HG03025 (cell line): ENCODE measurements around the gene PICALM.
"Not testable (repeated sequence)": the region's sequence is repeated elsewhere in the genome, so short reads cannot be mapped to it uniquely, and the experiment has no call there.

ENCODE experiments used
- ATAC-seq: cut with Tn5 transposase; IDR thresholded peaks from one replicate; pipeline ENCODE4 v1.9.1; 2021; ENCODE audit warnings: mild to moderate bottlenecking, moderate library complexity; ENCODE audit not compliant: unreplicated experiment, low FRiP score

Gene PICALM

GRCh38 chr11:85947431-85948272, 121.2 kb downstream of the PICALM start:
- ATAC-seq: no peak

- no peak for ATAC-seq
Observed at GRCh38 chr11:85946221-85946620, 122.7 kb downstream of the PICALM start.

GRCh38 chr11:85945788-85946187, 123.1 kb downstream of the PICALM start:
- ATAC-seq: no peak

GRCh38 chr11:85945296-85945695, 123.6 kb downstream of the PICALM start:
- ATAC-seq: no peak

- ATAC-seq: no peak
Observed at GRCh38 chr11:85941380-85941973, 127.4 kb downstream of the PICALM start.

GRCh38 chr11:85939099-85940015, 129.5 kb downstream of the PICALM start:
- no peak for ATAC-seq

GRCh38 chr11:85937835-85938234, 131.0 kb downstream of the PICALM start:
- ATAC-seq: no peak

GRCh38 chr11:85935751-85936150, 133.1 kb downstream of the PICALM start:
- no peak for ATAC-seq

- ATAC-seq: no peak
Observed at GRCh38 chr11:85934596-85935169, 134.2 kb downstream of the PICALM start.

GRCh38 chr11:85930879-85931366, 138.0 kb downstream of the PICALM start:
- no peak for ATAC-seq

GRCh38 chr11:85926653-85927214, 142.2 kb downstream of the PICALM start:
- not testable (repeated sequence) for ATAC-seq

- ATAC-seq: no peak
Observed at GRCh38 chr11:85923455-85923854, 145.4 kb downstream of the PICALM start.

GRCh38 chr11:85922367-85922766, 146.5 kb downstream of the PICALM start:
- no peak for ATAC-seq

GRCh38 chr11:85918910-85919794, 149.7 kb downstream of the PICALM start:
- ATAC-seq: no peak

GRCh38 chr11:85914425-85914824, 154.5 kb downstream of the PICALM start:
- no peak for ATAC-seq

GRCh38 chr11:85913513-85913912, 155.4 kb downstream of the PICALM start:
- ATAC-seq: no peak

- ATAC-seq: no peak
Observed at GRCh38 chr11:85912414-85912813, 156.5 kb downstream of the PICALM start.
